Transverse colon (tissue), 4 donors: Measurements from ENCODE around the gene SLIT3.

Experiments used
- CTCF ChIP-seq, 5 experiments: fragments of 200-600 bp in 3 of 5; fragments of 450-650 bp in 2 of 5; sonication (generic) in 3 of 5; IDR thresholded peaks; 1 replicate in 2 of 5; 2 replicates in 3 of 5; pipeline ENCODE4 v1.5.1; 2016 to 2017; ENCODE audit warnings: antibody characterized with exemption in 5 of 5, inconsistent platforms in 3 of 5, mild to moderate bottlenecking in 2 of 5, moderate library complexity in 1 of 5
- EP300 ChIP-seq: sonication (generic); formaldehyde crosslinking; IDR thresholded peaks from one replicate; pipeline ENCODE4 v1.6.1; 2017; ENCODE audit warnings: antibody characterized with exemption, low read depth
- POLR2A ChIP-seq: fragments of 450-650 bp; IDR thresholded peaks from one replicate; pipeline ENCODE4 v1.6.1; 2016; ENCODE audit warnings: antibody characterized with exemption, mild to moderate bottlenecking, moderate library complexity
- POLR2AphosphoS5 ChIP-seq, 3 donors: sonication (generic); formaldehyde crosslinking; IDR thresholded peaks; one replicate each; pipeline ENCODE4 v1.6.1; 2016; ENCODE audit warnings: antibody characterized with exemption in 3 of 3

DNA sequence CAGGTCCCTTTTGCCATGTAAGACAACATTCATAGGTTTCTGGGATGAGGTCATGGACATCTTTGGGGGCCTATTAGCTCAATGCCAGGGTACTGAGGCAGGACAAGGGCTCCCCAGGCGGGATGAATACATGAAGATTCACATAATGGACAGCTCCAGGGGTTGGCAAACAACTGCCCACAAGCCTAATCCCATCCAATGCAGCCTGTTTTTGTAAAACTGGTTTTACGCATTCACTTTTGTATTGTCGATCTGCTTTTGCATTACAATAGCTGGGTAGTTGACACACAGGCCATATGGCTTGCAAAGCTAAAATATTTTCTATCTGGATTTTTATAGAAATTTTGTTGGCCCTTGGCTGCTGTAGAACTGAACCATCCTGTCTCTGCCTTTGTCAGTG is 473.3 kb downstream of the SLIT3 start:
- TF ChIP-seq CTCF (IDR thresholded peaks at IDR 0.05) (no peak), EP300 (no peak), POLR2A (no peak), POLR2AphosphoS5 (IDR thresholded peaks at IDR 0.05) (no peak)
